GM13977 (cell line): Measurements from ENCODE around the gene ISY1.
"Not testable (repeated sequence)": the region's sequence is repeated elsewhere in the genome, so short reads cannot be mapped to it uniquely, and the experiment has no call there.

Source experiments
- DNase-seq: peaks from one replicate; pipeline ENCODE4 v3.0.0; 2012; ENCODE audit warnings: low spot score
- in situ Hi-C: fragments of 300-500 bp; cut with MboI; formaldehyde crosslinking; loops from one replicate; pipeline ENCODE4 v1.12.0; 2022; ENCODE audit warnings: low sequenced_read_pairs, low pct_unique_long_range_greater_than_20kb, mixed read lengths, inconsistent platforms; ENCODE audit not compliant: unreplicated experiment
- TF ChIP-seq, protein P1 (sequence below): IDR thresholded peaks from 2 replicates; pipeline ENCODE4 v1.5.1; 2012; ENCODE audit warnings: mild to moderate bottlenecking, control low read depth; ENCODE audit not compliant: insufficient read depth; ENCODE audit errors: extremely low read depth, missing control alignments

ISY1 gene

DNA sequence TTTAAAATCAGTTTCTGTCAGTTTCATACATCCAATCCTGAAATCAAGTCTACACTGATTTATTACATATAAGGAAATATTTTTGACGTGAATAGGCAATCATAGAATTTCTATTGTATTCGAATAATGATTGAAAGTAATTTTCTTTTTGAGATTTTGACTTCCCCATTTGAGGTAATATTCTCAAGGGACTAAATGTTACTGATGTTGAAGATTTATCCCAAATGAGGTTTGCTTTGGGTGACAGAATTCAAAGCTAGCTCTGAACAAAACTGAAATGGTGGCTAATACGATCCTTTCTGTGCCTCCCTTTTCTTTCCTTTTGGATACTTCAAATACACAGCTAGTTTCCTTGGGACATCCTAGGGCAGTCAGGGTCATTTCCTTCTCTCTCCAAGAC, 35.7 kb upstream of the ISY1 start:
- DNase-seq = no peak
- in situ Hi-C loops = no loop called here
- TF ChIP-seq, protein P1, sequence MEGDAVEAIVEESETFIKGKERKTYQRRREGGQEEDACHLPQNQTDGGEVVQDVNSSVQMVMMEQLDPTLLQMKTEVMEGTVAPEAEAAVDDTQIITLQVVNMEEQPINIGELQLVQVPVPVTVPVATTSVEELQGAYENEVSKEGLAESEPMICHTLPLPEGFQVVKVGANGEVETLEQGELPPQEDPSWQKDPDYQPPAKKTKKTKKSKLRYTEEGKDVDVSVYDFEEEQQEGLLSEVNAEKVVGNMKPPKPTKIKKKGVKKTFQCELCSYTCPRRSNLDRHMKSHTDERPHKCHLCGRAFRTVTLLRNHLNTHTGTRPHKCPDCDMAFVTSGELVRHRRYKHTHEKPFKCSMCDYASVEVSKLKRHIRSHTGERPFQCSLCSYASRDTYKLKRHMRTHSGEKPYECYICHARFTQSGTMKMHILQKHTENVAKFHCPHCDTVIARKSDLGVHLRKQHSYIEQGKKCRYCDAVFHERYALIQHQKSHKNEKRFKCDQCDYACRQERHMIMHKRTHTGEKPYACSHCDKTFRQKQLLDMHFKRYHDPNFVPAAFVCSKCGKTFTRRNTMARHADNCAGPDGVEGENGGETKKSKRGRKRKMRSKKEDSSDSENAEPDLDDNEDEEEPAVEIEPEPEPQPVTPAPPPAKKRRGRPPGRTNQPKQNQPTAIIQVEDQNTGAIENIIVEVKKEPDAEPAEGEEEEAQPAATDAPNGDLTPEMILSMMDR = no peak

DNA sequence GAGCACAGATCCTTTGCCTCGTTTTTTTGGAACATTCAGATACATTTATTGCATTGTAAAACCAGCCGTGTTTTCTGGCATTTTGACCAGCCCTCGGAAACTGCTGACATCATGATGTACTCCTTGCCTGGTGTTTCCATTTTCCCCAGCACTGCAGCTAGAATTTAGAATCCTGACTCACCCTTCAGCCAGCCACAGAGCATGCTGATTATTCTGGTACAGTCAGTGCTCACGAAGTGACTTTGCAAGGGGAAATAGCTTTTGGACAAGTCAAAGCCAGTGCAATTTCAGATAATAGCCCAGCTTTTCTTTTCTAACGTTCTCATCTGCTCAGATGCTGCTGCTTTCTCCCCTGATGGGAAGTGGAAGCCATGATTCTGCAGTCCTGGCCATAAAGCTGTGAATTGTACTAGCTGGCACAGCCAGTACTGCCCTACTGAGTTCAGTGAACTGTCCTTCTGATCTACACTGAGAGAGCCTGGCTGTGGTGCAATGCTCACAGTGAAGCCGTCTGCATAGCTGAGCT, 34.9 kb upstream of the ISY1 start:
- DNase-seq = no peak
- in situ Hi-C loops = no loop called here
- TF ChIP-seq, protein P1 = no peak

DNA sequence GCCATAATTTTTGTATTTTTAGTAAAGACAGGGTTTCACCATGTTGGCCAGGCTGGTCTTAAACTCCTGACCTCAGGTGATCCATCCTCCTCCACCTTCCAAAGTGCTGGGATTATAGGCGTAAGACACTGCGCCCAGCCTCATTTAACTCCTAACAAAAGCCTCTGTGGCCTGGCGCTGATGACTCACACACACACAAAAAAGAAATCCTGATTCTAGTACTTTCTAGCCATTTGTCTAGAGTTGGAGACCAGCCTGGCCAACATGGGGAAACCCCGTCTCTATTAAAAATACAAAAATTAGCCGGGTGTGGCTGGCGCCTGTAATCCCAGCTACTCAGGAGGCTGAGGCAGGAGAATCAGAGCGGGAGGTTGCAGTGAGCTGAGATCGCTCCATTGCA, 28.9 kb upstream of the ISY1 start:
- in situ Hi-C loops, DNase-seq: not testable (repeated sequence)

DNA sequence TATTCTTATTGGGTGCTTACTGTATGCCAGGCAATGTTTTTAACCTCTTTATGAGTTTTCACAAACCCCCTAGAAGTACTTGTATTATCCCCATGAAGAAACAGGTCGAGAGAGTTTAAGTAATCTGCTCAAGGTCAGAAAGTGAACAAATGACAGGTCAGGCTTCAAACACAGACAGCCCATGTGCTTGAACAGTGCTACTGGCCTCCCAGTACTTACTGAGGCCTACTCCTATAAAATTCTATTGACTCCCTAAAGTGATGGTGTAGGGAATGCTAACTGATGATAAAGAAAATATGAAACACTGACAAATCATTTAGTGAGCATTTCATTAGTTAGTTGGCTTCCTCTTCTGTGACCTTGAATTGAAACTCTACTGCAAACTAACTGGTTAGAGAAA, 27.0 kb upstream of the ISY1 start:
- no peak for DNase-seq
- TF ChIP-seq, protein P1 = no peak
- in situ Hi-C loops = no loop called here

DNA sequence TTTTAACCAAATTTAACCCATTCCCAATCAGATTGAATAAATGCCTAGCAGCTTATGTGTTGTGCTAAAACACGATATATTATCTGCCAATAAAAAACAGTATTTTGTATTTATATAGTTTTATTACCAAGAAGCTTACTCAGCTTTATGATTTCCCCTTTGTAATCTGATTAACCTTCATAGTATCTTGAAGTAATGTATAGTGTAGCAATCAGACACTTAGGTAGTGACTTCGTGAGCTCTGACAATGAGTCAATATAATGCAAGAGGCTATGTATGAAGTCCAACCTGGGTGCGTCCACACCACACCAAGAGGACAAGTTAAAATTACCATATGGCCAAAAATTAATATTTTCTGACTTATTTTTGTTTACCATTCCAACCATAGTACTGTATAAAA, 24.9 kb upstream of the ISY1 start:
- in situ Hi-C loops = no loop called here

DNA sequence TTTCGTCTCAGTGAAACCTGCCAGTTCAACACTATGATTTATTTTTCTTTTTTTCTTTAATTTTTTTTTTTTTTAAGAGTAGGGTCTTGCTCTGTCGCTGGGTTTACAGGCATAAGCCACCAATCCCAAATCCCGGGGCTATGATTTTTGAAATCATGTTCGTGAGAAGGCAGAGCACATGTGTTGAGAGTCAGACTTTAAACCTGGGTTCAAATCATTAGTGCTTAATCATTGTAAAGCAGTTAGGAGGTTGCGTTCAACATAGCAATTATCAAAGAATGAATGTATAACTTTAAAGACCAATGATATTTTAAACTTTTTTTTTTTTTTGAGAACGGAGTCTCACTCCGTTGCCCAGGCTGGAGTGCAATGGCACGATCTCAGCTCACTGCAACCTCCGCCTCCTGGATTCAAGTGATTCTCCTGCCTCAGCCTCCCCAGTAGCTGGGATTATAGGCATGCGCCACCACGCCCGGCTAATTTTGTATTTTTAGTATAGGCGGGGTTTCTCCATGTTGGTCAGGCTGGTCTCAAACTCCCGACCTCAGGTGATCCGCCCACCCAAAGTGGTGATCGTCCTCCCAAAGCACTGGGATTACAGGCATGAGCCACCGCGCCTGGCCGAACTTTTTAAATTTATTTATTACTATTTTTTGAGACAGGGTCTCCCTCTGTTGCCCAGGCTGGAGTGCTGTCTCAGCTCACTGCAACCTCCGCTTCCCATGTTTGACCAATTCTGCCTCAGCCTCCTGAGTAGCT, 24.1 kb upstream of the ISY1 start:
- in situ Hi-C loops, DNase-seq: not testable (repeated sequence)

More for the DNA sequence above, 24.9 kb upstream of the ISY1 start:
- no peak for DNase-seq
- TF ChIP-seq, protein P1 = no peak

DNA sequence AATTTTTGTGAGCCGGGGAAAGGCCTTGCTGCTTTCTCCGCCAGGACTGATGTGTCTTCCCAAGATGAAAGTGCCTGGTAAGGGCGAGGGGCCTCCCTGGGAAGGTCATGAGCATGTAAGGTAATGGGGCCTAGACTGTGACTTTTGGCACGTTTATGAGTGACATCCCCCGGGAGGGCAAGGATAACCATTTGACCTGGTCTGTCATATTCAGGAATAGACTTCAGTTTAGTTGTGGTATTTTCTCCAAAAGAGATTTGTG, 23.5 kb upstream of the ISY1 start:
- DNase-seq = peak; percentile 48
- in situ Hi-C loops = no loop called here
- TF ChIP-seq, protein P1 = no peak
